ENCODE measurements around the gene WASF2. TPM values are rescaled to one million over a fixed set of nuclear protein-coding genes. Genes with fewer than 3 reads are reported as not detected.

WASF2 gene
- total and polyA plus RNA-seq, 4 donors = 27.2 to 164 (median 101) TPM

DNA sequence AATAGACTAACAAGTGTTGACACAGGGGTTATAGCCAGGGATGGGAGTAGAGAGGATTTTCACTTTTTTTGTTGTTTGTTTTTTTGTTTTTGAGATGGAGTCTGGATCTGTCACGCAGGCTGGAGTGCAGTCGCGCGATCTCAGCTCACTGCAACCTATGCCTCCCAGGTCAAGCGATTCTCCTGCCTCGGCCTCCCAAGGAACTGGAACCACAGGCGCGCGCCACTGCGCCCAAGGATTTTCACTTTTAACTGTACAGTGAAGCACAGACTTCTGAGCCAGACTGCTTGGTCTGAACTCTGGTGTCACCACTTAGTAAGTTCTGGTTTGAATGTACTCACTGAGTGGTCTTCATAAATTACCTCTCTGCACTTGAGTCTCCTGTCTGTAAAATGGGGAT, 40.2 kb upstream of the WASF2 start:
- Histone ChIP-seq H3K9me3 (ENCODE audit: control insufficient read depth, low read length) (no peaks in the 10 kb centered on the region), H3K36me3 (ENCODE audit: control insufficient read depth in 1 of 2, insufficient read depth in 2 of 2, low read length in 1 of 2) (no peaks in the 10 kb centered on the region), H3K4me1 (ENCODE audit: control insufficient read depth in 1 of 2, insufficient read depth in 2 of 2, low read length in 2 of 2) (no peaks in the 10 kb centered on the region), H3K4me3 (ENCODE audit: low read length in 2 of 2) (no peak overlapping the region), H3K27me3 (ENCODE audit: control insufficient read depth in 1 of 2, insufficient read depth in 2 of 2, low read length in 1 of 2) (no peaks in the 10 kb centered on the region), H3K27ac (ENCODE audit: low read depth in 1 of 2, low read length in 2 of 2) (no peak overlapping the region)
- intact Hi-C loops (cut with DNase I) = no loop called here
- DNase-seq (no peak), ATAC-seq (ENCODE audit: low FRiP score) (no peak)
- WGBS, 2 donors = 97% methylated on average over 10 of the region's 10 CpGs

GRCh38 chr1:27529704-27530018, 39.7 kb upstream of the WASF2 start:
- Histone ChIP-seq H3K4me3 (ENCODE audit: low read length in 2 of 2) (no peak overlapping the region), H3K36me3 (ENCODE audit: control insufficient read depth in 1 of 2, insufficient read depth in 2 of 2, low read length in 1 of 2) (no peaks in the 10 kb centered on the region), H3K9me3 (ENCODE audit: control insufficient read depth, low read length) (no peaks in the 10 kb centered on the region), H3K4me1 (ENCODE audit: control insufficient read depth in 1 of 2, insufficient read depth in 2 of 2, low read length in 2 of 2) (no peaks in the 10 kb centered on the region), H3K27me3 (ENCODE audit: control insufficient read depth in 1 of 2, insufficient read depth in 2 of 2, low read length in 1 of 2) (no peaks in the 10 kb centered on the region), H3K27ac (ENCODE audit: low read depth in 1 of 2, low read length in 2 of 2) (peak overlapping the region in 1 of 2 donors; percentile 33)
- intact Hi-C loops (cut with DNase I) = no loop called here
- ATAC-seq (ENCODE audit: low FRiP score) (no peak), DNase-seq (no peak)
- 75 to 82% methylated on average over 5 of the region's 5 CpGs for WGBS, 2 donors

DNA sequence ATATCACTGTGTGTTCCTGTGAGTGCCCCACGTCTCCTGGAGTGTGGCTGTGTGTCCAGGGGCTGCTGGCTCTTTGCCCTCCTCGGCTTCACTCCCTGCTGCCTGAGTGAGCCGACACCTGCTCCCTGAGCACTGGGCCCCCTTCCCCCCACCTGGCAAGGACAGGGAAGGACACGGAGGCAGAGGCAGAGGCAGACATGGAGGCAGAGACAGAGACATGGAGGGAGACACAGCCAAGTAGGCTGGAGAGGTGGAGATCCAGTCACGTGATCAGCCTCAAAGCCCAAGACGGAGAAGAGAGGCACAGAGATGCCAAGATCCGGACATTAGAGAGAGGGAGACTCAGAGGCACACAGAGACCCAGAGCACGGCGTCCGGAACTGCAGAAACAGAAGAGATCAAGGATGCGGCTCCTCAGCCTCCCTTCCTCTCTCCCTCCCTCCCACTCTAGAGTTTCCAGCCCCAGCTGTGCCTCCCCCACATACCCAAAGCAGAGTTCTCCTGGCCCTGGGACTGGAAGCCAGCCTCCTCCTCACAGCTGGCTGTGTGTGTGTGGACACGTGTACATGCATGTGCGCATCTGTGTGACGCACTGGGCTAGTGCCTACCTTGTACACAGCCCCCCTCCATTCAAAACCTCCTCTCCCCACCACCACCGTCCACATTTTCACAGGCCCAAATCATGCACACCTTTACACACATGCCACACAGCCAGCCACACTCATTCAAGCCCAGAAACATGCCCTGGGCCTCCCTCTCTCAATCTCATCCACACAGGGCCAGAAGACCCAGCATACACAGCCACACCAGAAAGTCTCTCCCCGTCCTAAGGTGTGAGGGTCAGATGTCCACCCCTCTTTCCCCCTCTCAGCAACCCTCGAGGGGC, 39.1 kb upstream of the WASF2 start:
- 7 to 11% methylated on average over 17 of the region's 17 CpGs for WGBS, 2 donors
- Histone ChIP-seq H3K4me3 (ENCODE audit: low read length in 2 of 2) (no peak overlapping the region), H3K27me3 (ENCODE audit: control insufficient read depth in 1 of 2, insufficient read depth in 2 of 2, low read length in 1 of 2) (no peaks in the 10 kb centered on the region), H3K27ac (ENCODE audit: low read depth in 1 of 2, low read length in 2 of 2) (peak overlapping the region in 1 of 2 donors; percentile 33), H3K36me3 (ENCODE audit: control insufficient read depth in 1 of 2, insufficient read depth in 2 of 2, low read length in 1 of 2) (no peaks in the 10 kb centered on the region), H3K4me1 (ENCODE audit: control insufficient read depth in 1 of 2, insufficient read depth in 2 of 2, low read length in 2 of 2) (no peaks in the 10 kb centered on the region), H3K9me3 (ENCODE audit: control insufficient read depth, low read length) (no peaks in the 10 kb centered on the region)
- peak; percentile 77 for ATAC-seq (ENCODE audit: low FRiP score)
- peak; percentile 86 for DNase-seq
- intact Hi-C loops (cut with DNase I) = no loop called here

DNA sequence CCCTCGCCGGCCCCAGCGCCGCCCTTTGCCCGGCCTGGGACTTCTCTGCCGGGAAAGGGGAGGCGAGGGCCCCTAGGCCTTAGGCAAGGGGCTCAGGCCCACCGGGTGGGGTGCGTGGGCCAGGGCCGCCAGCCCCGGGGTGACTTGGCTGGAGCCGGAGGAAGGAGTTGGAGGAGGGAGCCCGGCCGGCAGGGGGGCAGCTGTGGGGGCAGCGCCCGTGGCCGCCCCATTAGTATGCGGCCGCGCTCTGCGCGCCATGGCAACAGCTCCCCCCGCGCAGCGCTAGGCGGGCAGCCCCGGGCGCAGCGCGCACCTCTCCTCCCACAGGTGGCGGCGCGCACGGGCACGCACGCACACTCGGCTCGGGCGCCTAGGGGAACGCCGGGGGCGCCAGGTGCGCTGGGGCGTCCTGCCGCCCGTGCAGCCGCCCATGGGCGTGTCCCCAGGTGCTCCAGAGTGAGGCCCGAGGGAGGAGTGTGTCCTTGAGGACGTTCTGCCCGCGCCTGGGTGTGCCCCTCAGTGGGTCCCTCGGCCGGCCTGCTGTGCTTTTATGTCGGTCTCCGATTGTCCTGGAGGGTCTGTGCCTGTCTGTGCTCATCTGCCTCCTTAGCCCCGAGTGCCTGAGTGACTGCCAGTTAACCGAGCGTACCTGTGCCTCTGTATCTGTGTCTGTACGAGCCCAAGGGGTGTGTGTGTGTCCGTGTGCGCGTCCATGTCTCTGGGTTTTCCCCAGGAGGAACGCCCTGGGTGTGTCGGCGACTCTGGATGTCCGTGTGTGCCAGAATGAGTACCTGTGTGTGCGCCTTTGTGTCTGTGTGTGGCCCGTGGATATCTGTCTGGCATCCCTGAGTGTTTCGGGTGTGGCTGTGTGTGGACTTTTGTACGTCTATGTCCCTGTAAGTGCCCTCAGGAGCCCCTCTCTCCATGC, 38.2 kb upstream of the WASF2 start:
- Histone ChIP-seq H3K4me1 (ENCODE audit: control insufficient read depth in 1 of 2, insufficient read depth in 2 of 2, low read length in 2 of 2) (no peaks in the 10 kb centered on the region), H3K4me3 (ENCODE audit: low read length in 2 of 2) (peak overlapping the region in 1 of 2 donors; percentile 7), H3K36me3 (ENCODE audit: control insufficient read depth in 1 of 2, insufficient read depth in 2 of 2, low read length in 1 of 2) (no peaks in the 10 kb centered on the region), H3K27ac (ENCODE audit: low read depth in 1 of 2, low read length in 2 of 2) (peak overlapping the region in 1 of 2 donors; percentile 14), H3K27me3 (ENCODE audit: control insufficient read depth in 1 of 2, insufficient read depth in 2 of 2, low read length in 1 of 2) (no peaks in the 10 kb centered on the region), H3K9me3 (ENCODE audit: control insufficient read depth, low read length) (no peaks in the 10 kb centered on the region)
- WGBS, 2 donors = 1 to 2% methylated on average over 46 to 71 of the region's 71 CpGs
- peak in 1 of 2 donors; percentile 55 for DNase-seq
- peak; percentile 54 for ATAC-seq (ENCODE audit: low FRiP score)
- intact Hi-C loops (cut with DNase I) = no loop called here

DNA sequence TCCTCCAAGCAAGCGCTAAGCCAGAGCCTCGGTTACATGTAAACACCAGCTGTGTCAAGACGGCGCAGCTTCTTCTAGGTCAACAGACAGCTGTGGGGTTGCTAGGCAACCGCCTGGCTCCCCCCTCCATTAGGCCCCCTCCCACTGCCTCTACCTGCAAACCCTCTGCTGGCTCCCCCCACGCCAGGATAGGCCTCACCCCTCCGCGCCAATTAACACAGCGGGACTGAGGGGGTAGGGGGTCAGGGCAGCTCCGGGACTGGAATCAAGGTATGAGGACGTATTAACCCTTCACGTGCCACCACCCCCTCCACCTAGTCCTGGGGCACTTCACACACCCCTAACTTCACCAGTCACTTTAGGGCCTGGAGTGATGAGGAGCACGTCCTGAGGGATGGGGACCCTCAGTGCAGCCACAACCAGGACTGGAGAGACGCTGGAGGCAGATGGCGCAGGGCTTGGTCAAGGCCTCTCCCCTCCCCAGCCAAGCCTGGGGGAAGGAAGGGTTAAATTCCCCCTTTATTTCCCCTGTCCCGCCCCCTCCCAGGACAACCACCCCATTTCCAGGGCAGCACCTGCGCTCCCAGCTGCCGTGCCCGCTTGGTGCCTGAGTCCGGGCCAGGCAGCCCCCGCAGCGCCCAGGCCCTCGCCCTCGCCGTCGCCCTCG, 37.4 kb upstream of the WASF2 start:
- no peaks in the 10 kb centered on the region for H3K9me3 ChIP-seq (ENCODE audit: control insufficient read depth, low read length)
- H3K27ac ChIP-seq (ENCODE audit: low read depth in 1 of 2, low read length in 2 of 2) = peak overlapping the region in 1 of 2 donors; percentile 14
- H3K27me3 ChIP-seq (ENCODE audit: control insufficient read depth in 1 of 2, insufficient read depth in 2 of 2, low read length in 1 of 2) = no peaks in the 10 kb centered on the region
- DNase-seq = peak in 1 of 2 donors; percentile 53
- no peak overlapping the region for H3K4me3 ChIP-seq (ENCODE audit: low read length in 2 of 2)
- intact Hi-C loops (cut with DNase I) = no loop called here
- H3K4me1 ChIP-seq (ENCODE audit: control insufficient read depth in 1 of 2, insufficient read depth in 2 of 2, low read length in 2 of 2) = no peaks in the 10 kb centered on the region
- WGBS, 2 donors = 27 to 55% methylated on average over 15 to 27 of the region's 27 CpGs
- no peaks in the 10 kb centered on the region for H3K36me3 ChIP-seq (ENCODE audit: control insufficient read depth in 1 of 2, insufficient read depth in 2 of 2, low read length in 1 of 2)
- no peak for ATAC-seq (ENCODE audit: low FRiP score)

GRCh38 chr1:27526569-27527222, 36.7 kb upstream of the WASF2 start:
- Histone ChIP-seq H3K27ac (ENCODE audit: low read depth in 1 of 2, low read length in 2 of 2) (no peak overlapping the region), H3K9me3 (ENCODE audit: control insufficient read depth, low read length) (no peaks in the 10 kb centered on the region), H3K36me3 (ENCODE audit: control insufficient read depth in 1 of 2, insufficient read depth in 2 of 2, low read length in 1 of 2) (no peaks in the 10 kb centered on the region), H3K4me1 (ENCODE audit: control insufficient read depth in 1 of 2, insufficient read depth in 2 of 2, low read length in 2 of 2) (no peaks in the 10 kb centered on the region), H3K27me3 (ENCODE audit: control insufficient read depth in 1 of 2, insufficient read depth in 2 of 2, low read length in 1 of 2) (no peaks in the 10 kb centered on the region), H3K4me3 (ENCODE audit: low read length in 2 of 2) (no peak overlapping the region)
- intact Hi-C loops (cut with DNase I) = no loop called here
- 55 to 60% methylated on average over 10 of the region's 10 CpGs for WGBS, 2 donors
- no peak for DNase-seq
- ATAC-seq (ENCODE audit: low FRiP score) = no peak

GRCh38 chr1:27525296-27526272, 35.6 kb upstream of the WASF2 start:
- Histone ChIP-seq H3K27me3 (ENCODE audit: control insufficient read depth in 1 of 2, insufficient read depth in 2 of 2, low read length in 1 of 2) (no peaks in the 10 kb centered on the region), H3K27ac (ENCODE audit: low read depth in 1 of 2, low read length in 2 of 2) (peak overlapping the region in 1 of 2 donors; percentile 32), H3K36me3 (ENCODE audit: control insufficient read depth in 1 of 2, insufficient read depth in 2 of 2, low read length in 1 of 2) (no peaks in the 10 kb centered on the region), H3K4me3 (ENCODE audit: low read length in 2 of 2) (no peak overlapping the region), H3K4me1 (ENCODE audit: control insufficient read depth in 1 of 2, insufficient read depth in 2 of 2, low read length in 2 of 2) (no peaks in the 10 kb centered on the region), H3K9me3 (ENCODE audit: control insufficient read depth, low read length) (no peaks in the 10 kb centered on the region)
- DNase-seq (peak in 1 of 2 donors; percentile 86), ATAC-seq (ENCODE audit: low FRiP score) (peak; percentile 44)
- intact Hi-C loops (cut with DNase I) = no loop called here
- WGBS, 2 donors = 30 to 32% methylated on average over 15 to 16 of the region's 16 CpGs

All from aorta (tissue), 5 donors.